Activated effector memory CD4-positive, alpha-beta T cell treated with Interleukin-2 at 50 U/mL for 16 hours (primary cell): ENCODE measurements around the gene TCFL5.

ENCODE experiments used
- DNase-seq: peaks from one replicate; pipeline ENCODE4 v3.0.0-alpha.2; 2020

The TCFL5 gene

DNA sequence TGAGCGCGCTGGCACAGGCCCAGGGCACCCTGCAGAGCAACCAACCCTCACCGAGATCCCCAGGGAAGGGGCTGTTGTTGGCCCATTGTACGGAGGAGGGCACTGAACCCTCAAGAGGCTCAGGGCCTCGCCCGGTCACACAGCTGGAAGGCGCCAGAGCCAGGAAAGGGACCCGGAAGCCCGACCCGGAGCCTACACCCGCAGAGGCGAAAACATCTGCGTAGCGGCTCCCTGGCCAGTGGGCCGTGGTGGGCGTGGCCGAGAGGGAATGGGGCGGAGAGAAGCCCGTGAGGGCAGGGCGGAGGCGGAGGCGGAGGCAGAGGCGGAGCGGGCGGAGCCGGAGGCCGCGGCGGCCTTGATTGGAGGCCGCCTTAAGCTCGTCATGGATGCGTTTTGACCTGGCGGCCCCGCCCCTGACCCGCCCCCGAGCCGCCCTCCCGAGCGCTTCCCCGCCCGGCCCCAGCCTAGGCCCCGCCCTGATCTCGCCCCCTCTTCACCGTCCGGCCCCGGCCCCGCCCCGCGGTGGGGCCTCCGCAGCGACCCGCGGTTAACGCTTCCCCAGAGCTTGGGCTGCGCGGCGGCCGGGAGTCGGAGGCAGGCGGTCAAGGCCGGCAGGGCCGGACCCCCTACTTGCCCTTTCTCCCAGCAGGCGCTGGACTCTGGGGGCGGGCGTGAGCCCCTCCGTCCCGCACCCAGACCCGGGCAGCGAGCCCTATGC, 67.5 kb downstream of the TCFL5 start:
- peak; percentile 94 for DNase-seq

GRCh38 chr20:62793757-62794006, 67.9 kb downstream of the TCFL5 start:
- DNase-seq: no peak

DNA sequence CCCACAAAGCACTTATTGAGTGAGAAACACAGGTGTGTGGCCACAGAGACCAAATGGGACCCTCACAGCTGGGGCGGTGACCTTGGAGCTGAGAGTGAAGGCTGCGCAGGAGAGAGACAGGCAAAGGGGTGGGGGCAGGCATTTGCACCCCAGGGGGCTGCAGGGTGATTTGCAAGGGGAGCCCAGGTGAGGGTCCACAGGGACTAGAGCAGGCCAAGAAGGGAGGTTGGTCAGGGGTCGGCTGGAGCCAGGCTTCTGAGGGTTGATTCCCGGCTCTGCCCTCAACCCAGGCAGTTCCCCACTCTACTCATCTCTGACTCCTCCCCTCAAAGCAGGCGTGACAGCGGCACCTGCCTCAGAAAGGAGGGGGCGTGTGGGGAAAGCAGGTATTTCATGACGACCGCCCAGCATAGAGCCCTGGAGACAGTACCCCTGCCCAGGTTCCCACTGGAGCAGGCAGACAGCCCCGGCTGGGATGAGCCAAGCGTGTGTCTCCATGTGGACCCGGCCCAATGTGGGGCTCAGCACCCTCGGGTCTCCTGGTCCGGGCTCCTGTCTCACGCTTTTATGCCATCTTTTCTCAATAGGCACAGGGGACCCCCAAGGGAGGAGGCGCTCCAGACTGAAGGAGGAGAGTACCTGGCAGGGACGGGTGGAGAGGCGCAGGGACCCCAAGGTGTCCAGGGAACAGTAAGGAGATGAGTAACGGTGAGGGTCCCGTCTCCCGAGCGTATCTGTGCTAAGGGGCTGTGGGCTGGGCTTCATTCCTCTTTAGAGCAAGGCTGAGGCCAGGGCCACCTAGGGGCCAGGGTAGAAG, 68.5 kb downstream of the TCFL5 start:
- DNase-seq: no peak

GRCh38 chr20:62792182-62792939, 69.3 kb downstream of the TCFL5 start:
- DNase-seq: no peak

- peak; percentile 58 for DNase-seq
Observed at GRCh38 chr20:62791301-62792181, 70.1 kb downstream of the TCFL5 start.
